ENCODE data around the gene ATP9B.
"Not testable (repeated sequence)": the region's sequence is repeated elsewhere in the genome, so short reads cannot be mapped to it uniquely, and the experiment has no call there.

ATP9B gene

DNA sequence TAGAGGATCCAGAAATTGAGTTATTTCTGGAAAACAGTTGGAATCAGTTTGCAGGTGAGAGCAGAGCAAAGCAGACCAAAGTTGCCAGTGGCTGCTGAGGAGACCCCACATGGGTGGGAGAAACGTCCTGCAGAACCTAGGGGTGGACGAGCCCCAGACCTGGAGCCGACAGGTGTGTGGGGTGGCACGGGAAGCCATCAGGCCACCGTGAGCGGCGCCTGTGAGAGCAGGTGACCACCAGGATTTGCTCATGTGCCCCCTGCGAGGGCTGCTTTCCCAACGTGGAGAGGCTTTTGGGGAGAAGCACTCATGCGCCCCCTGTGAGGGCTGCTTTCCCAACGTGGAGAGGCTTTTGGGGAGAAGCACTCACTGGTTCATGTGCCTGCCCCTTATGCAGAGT is 209.7 kb downstream of the ATP9B start:
- DNase-seq (ENCODE audit: low read depth in 2 of 2), result no peak

DNA sequence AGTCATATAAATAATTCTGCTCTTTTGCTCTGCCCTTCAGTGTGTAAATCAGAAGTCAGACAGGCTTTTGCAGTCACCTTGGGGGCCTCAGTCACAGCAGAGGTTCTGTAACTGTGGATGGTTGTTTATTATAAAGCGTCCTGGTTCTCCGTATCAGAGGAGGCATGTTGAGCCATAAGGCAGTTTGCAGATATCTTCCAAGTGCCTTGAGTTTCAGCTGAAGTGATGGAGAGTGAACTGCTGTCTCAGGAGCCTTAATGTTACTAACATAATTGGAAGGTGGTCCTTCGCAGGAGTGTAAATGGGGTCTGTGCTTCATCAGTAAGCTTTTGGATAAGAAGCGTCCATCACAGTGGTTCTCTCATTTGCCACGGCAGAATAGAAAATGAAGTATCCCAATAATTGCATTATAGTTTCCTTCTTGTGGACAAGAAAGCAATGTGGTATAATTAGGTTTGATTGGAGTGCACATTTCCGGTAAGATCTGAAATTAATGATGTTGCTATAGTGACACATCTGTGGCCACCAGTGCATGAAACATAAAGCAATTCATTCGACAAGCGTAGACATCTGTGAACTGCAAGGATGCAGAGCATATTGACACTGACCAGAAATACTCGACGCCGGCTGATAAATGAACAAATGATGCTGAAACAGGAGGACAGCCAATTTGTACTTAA is 214.1 kb downstream of the ATP9B start:
- no peak for DNase-seq (ENCODE audit: low read depth in 2 of 2)

DNA sequence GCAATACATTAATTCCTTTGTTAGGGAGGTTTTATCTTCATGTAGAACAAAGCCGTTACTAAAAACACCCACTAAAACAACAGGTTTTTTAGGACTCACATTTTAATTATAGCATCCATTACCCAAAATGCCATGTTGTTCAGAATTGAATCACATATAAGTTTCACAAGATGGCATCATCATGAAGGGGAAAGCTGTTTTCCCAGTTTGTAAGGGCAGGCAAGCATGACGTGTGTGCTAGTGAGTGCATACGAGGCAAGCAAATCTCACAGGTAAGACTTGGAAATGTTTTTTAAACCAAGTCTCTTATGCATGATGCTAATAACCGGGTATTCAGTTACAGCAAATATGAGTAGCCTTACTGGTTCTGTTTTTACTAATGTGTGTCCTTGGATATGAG is 214.7 kb downstream of the ATP9B start:
- no peak for DNase-seq (ENCODE audit: low read depth in 2 of 2)

DNA sequence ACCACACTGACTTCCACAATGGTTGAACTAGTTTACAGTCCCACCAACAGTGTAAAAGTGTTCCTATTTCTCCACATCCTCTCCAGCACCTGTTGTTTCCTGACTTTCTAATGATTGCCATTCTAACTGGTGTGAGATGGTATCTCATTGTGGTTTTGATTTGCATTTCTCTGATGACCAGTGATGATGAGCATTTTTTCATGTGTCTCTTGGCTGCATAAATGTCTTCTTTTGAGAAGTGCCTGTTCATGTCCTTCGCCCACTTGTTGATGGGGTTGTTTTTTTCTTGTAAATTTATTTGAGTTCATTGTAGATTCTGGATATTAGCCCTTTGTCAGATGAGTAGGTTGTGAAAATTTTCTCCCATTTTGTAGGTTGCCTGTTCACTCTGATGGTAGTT is 216.0 kb downstream of the ATP9B start:
- not testable (repeated sequence) for DNase-seq (ENCODE audit: low read depth in 2 of 2)

DNA sequence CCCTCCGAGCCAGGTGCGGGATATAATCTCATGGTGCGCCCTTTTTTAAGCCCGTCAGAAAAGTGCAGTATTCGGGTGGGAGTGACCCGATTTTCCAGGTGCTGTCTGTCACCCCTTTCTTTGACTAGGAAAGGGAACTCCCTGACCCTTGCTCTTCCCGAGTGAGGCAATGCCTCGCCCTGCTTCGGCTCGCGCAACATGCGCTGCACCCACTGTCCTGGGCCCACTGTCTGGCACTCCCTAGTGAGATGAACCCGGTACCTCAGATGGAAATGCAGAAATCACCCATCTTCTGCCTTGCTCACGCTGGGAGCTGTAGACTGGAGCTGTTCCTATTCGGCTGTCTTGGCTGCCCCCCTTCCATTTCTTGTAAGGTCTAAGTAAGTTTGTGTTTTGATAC is 221.2 kb downstream of the ATP9B start:
- not testable (repeated sequence) for DNase-seq (ENCODE audit: low read depth in 2 of 2)

DNA sequence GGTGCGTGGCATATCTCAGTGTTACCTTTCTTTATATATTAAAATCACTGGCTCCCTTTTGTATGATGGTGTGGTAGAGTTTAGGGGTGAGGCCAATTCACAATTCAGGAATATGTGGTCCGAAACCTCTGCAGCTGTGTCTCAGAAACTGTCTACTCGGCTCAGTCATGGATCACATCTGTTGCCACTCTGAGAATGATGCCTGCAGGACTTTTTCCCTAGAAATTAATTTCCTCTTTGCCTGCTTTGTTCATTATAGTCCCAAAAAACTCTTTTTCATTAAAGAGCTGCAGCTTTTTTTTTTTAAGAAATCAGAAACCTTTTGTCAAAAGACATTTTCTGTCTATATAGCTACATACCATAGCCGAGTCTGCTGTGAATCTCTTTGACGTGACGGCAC is 221.7 kb downstream of the ATP9B start:
- no peak for DNase-seq (ENCODE audit: low read depth in 2 of 2)

DNA sequence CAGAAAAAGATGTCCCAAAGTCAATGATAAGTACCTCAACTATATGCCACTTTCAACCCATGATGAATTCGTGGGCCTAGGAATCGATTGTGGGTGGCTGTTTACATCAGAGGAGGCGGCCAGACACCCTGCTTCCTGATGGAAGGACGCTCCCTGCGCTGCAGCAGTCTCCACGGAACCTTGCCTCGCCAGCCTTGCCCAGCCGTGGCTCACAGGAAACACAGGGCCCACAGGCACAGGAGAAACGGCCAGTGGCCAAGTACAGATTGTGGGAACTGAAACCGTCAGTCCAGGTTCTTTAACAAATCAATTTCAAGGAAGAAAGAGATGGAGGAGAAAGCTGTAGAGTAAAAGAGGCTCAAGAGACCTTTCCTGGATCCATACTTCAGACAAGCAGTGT is 225.0 kb downstream of the ATP9B start:
- no peak for DNase-seq (ENCODE audit: low read depth in 2 of 2)

DNA sequence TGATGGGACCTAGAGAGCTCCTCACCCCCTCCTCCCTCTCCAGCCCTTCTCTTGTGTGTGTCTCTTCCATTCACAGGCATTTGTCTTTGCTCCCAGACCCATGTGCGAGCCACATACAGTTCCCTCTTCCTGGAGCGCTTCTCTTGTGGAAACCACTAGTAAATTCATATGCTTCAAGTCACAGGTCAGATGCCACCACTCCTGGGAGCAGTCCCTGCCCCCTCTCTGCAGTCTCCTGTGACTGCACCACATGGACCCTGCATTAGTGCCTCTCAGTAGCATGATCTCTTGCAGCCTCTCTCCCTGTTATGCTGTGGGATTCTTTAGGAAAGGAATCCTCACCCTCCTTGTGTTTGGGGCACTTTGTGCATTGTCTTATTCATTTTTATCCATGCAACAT is 230.1 kb downstream of the ATP9B start:
- no peak for DNase-seq (ENCODE audit: low read depth in 2 of 2)

DNA sequence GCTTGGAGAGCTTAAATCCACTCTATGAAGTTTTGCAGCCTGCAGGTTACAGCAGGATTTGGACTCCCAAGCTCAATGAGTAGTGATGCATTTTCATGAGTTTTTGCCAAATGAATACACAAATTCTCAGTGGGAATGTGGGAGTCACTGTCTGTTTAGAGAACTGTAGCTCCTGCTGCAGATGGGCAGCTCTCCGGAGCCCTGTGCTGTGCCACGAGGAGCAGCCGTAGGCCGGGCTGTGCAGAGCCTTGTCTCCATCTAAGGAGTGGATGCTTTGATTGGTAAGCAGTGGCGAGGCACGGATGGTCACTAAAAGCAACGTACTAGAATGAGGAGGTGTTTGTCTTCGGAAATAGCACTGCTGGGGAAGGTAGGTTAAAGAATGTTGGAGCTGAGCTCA is 230.5 kb downstream of the ATP9B start:
- no peak for DNase-seq (ENCODE audit: low read depth in 2 of 2)

DNA sequence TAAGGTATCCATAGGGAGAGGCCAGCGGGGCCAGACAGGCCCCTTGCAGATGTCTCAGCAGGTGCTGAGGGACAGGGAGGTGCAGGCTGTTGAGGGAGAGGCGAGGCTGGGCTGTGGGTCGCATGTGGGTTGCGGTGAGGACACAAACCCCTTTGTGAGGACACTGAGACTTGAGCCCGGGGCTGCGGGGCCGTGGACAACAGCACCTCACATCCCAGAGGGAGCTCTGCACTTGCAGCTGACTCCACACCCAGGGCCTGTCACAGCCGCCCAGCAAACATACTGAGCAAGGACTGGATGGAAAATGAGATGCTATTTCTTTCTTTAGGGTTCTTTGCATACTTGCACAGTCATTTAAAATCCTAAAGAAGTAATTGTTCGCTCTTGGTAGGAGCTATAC is 231.2 kb downstream of the ATP9B start:
- DNase-seq (ENCODE audit: low read depth in 2 of 2), result no peak

DNA sequence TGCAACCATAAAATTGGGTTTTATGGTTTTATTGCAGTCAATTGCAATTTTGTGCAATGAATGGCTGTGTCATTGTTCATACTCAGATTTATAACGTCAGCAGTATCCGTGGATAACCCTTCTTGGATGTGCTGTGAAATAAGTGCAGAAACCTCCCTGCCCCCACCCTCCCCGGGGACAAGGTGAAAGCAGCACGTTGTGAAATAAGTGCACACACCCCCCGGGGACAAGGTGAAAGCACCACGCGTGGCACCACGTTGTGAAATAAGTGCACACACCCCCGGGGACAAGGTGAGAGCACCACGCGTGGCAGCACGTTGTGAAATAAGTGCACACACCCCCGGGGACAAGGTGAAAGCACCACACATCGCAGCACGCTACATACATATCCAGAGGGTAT is 232.9 kb downstream of the ATP9B start:
- DNase-seq (ENCODE audit: low read depth in 2 of 2), result no peak

DNA sequence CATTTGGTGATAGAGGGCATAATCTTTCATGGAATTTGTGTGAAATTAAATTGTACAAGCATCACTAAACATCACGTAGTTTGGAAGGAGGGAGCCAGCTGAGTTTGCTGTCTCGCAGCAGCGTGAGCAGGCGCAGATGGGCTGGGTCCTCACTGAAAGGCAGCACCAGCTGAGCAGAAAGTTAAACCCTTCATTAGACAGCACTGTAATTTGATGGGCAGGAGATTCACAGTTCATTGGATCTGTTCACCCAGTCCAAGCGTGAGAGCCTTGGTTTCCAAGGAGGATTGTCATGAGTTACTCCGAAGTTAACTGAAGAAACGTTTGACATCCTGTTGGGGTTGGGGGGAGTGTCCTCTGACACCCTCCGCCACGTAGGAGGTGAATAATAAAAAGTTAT is 236.7 kb downstream of the ATP9B start:
- DNase-seq (ENCODE audit: low read depth in 2 of 2), result no peak

DNA sequence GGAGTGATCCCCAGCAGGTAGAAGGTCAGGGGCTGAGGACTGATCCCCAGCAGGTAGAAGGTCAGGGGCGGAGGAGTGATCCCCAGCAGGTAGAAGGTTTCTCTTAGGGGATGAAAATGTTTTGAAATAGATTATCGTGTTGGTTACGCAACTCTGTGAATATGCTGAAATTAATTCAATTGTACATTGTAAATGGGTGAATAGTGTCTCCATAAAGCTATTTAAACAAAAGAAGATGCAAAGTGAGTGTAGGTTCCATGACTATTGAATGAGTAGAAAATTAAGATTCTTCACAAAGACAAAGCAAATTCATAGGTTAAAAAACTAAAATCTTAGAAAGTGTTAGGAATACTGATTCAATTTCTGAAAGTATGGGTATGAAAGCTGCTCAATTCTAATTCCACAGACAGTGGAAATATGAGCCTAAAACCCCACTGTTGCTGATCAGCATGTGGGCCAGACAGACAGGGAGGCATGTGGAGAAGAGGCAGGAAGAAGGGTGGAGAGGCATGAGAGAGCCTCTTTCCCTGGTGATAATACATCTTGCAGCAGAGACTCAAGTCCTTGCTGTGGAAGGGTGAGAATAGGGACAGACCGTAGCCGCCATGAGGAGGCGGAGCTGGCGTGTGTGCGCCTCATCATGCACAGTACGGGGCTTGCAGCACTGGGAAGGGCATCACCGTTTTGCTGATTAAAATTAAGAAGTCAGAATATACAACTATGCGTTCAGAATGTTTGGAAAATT is 240.6 kb downstream of the ATP9B start:
- no peak for DNase-seq (ENCODE audit: low read depth in 2 of 2)

DNA sequence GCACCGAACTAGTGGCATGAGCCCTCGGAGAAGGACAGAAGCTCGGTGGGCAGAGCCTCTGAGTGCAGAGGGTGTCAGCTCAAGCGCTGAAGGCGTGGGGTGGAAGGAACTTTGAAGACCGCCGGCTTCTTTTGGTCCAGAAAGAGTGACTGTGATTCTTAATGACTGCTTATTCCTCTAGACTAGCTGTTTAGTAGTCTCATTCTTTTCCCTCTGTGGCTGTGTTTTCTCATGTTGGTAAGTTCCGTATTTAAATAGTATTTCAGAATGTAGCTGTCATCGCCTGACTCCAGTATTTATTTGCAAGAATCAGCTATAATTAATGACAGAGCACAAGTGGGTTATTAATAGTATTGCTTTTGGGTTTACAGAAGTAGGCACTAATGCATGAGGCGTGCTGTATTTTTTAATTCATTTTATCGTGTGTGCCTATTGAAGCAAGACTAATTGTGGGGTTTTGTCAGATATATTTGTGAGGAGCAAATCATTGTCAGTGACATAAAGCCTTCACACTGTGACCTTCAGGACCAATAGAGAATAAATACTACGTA is 245.7 kb downstream of the ATP9B start:
- DNase-seq (ENCODE audit: low read depth in 2 of 2), result no peak

DNA sequence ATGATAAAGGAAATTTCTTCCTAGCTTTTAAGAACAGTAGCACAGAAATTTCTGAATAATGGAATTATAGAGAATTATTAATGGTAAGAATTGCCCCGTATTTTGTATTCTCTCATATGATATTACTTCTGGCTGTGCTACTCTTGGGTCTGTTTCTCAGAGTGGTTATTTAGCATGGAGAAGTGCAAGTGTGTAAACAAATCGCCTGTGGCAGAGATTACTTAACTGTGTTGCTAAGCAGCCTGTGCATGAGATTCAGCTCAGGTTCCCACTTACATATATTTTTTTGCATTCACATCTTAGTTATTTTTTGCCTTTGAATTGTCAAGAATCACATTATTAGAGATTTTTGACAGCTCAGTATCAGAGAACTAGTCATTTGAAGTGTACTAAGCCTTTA is 246.4 kb downstream of the ATP9B start:
- no peak for DNase-seq (ENCODE audit: low read depth in 2 of 2)

DNA sequence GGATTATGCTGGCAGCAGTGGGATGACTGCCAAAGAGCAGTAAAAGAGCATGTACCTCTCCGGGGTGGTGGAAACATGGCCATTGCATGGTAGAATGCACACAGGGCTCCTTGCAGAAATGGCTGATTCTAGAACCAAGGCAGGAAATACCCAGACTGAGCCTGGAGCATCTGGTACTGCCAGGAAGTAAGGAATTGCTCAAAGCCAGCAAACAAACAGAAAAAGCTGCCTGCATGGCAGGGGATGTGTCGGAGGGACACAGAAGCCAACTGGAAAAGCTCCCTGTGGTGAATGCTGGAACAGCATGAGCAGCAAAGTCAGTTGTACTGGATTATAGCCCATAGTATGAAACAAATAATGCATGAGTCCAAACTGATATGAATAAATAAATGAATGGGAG is 248.5 kb downstream of the ATP9B start:
- DNase-seq (ENCODE audit: low read depth in 2 of 2), result no peak

DNA sequence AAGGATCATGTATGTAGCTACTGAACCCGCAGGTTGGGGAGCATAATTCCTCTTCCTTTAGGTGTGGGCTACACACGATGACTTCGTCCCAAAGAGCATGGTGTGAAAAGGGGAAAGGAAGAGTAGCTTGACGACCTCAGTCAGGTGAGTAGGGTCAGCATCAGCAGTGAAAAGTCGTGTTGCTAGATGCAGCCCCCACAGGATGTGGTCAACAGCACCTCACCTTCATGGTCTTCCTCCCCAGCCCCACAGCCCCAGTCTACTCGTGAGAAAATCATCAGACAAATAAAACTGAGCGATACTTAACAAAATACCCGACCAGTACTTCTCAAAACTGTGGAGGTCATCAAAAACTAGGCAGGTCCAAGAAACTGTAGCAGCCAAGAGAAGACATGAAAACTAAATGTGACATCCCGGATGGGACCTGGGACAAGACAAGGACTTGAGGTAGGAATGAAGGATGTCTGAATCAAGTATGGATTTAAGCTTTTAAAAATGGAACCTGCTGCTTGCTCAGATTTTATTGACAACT is 249.0 kb downstream of the ATP9B start:
- no peak for DNase-seq (ENCODE audit: low read depth in 2 of 2)

DNA sequence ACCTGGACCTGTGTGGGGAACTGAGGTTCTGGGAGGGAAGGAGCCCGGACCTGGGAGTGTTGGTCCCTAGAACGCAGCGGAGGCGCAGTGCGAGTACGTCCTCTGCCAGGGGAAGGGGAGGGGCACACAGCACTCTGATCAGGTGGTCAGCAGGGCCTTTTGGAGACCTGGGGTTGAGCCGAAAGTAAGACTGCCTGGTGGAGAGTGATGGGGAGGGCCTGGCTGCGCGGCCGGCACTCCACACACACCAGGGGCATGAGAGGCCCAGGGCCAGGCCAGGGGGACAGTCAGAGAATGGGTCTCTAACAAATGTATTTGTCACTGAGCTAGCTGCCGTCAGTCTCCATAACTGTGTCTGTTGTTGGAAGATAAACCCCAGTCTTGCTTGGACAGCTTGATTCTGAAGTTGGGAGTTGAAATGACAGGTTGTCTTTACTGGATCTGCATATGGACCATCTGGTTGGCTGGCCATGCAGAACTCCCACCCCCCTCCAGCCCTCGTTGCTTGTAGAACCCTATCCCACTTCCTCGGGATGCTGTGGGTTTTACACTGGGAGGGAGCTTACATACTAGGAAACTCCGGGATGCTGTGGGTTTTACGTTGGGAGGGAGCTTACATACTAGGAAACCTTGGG is 251.1 kb downstream of the ATP9B start:
- no peak for DNase-seq (ENCODE audit: low read depth in 2 of 2)

DNA sequence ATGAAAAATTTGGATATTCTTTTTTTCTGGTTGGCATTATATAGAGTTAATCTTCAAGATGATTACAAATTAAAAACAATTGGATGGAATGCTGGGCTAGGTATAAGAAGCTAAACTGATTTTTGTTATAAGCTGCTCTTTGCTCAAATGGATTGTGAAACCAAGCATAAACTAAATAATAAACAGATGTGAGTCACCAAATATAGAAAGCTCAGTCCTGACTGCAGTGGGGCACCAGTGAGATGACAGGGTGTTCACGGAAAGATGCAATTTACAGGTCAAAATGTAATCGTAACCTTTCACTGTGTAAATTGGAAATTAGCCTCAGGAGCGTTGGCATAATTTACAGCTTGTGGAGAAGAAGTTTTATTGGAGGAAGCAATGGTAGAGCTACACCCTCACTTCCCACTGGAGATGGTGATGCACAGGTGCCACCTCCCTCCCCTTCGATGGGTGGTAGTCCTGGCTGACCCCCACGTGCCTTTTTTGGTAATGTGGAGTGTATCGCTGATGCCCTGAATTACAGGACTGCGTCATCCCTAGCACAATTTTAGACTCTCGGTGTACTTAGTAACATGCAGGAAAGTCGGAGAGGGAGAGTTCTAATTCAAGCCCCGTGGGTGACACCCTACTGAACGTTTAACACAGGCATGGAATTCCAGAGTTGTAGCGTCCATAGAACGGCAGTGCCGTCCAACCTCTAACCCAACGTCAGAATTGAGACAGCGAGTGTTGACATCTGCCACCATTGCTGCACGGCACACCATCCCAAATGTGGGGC is 252.6 kb downstream of the ATP9B start:
- no peak for DNase-seq (ENCODE audit: low read depth in 2 of 2)

DNA sequence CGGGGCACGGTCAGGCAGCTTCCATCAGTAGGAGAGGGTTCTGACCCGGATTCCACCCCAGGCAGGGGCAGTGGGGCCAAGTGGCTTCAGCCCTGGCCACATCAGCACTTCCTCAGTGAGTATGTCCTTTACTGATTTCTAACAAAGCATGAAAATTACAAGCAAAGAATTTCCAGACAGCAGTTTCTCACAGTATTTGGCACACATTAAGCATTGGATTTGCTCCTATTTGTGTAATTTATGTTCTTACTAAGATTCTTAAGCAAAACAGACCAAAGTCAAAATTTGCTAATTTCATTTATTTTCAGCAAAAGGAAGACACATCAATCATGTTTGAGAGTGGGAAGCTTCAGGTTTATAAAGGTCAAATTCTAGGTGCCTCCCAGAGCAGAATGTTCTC is 253.2 kb downstream of the ATP9B start:
- DNase-seq (ENCODE audit: low read depth in 2 of 2), result no peak

DNA sequence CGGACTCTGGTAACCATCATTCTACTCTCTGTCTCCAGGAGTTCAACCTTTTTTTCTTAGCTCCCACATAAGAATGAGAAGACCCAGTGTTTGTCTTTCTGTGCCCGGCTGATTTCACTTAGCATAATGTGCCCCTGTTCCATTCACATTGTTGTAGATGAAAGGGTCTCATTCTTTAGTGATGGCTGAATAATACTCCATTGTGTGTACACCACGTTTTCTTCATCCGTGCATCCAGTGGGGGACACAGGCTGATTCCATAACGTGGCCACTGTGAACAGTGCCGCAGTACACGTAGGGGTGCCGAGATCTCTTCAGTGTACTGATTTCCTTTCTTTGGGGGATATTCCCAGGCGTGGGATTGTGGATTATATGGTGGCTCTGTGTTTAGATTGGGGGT is 254.3 kb downstream of the ATP9B start:
- DNase-seq (ENCODE audit: low read depth in 2 of 2), result no peak

All from stimulated activated CD8-positive, alpha-beta memory T cell treated with anti-CD3 and anti-CD28 coated beads, Interleukin-7, amount 100 ng/mL, for 4 hours (primary cell).